ENCODE data around the gene DCDC1. TPM values are rescaled to one million over a fixed set of nuclear protein-coding genes. Genes with fewer than 3 reads are reported as not detected.

Gene DCDC1
- total RNA-seq, 1 experiment from 2014 or later: 0.22 TPM

DNA sequence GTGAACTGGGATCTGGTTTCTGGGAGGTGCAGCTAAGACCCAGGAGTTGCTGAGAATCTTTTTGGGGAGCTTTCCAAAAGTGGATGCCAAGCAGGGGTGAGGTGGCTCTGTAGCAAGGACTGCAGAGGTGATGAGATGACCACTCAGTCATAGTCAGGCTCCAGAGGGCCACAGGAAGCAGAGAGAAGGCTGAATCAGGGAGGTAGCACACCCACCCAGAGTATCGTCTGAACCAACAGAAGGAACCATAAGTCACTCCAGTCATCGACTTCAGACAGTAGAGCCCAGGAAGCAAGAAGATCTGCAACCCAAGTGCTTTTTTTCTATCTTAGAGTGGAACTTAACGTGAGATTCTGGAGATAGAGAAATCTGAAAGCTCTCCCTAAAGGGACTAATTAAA lies 447.7 kb downstream of the DCDC1 start:
- Mint-ChIP-seq H3K27me3 (ENCODE audit: low read depth) (no peaks in the 10 kb centered on the region), H3K9me3 (no peaks in the 10 kb centered on the region), H3K4me3 (no peak overlapping the region), H3K27ac (no peak overlapping the region), H3K4me1 (peaks cover 11% of the 10 kb centered on the region), H3K36me3 (no peaks in the 10 kb centered on the region)
- ATAC-seq (no peak), DNase-seq (ENCODE audit: low spot score) (no peak)
- ChIA-PET CTCF (interaction anchor here (1.1 kb wide), 1 partner anchor 39 kb away, joined by 3 read pairs; no protein-coding TSS in a partner anchor), POLR2A (no interaction called here)
- no peak for TF ChIP-seq RORB (CRISPR knock-in tag; IDR thresholded peaks at IDR 0.05)
- no peak for TF ChIP-seq ZNF121 (CRISPR knock-in tag; IDR thresholded peaks at IDR 0.05)
- no peak for TF ChIP-seq PRRX2 (CRISPR knock-in tag; IDR thresholded peaks at IDR 0.05)
- no peak for TF ChIP-seq SMAD4 (CRISPR knock-in tag; IDR thresholded peaks at IDR 0.05)
- TF ChIP-seq ZNF423 (CRISPR knock-in tag; IDR thresholded peaks at IDR 0.05): no peak
- no peak for TF ChIP-seq TEAD4 (CRISPR knock-in tag; IDR thresholded peaks at IDR 0.05)
- TF ChIP-seq ARID4B (CRISPR knock-in tag; IDR thresholded peaks at IDR 0.05; ENCODE audit: borderline replicate concordance): no peak
- TF ChIP-seq ZNF138 (CRISPR knock-in tag; conservative IDR thresholded peaks at IDR 0.05): no peak
- TF ChIP-seq SP1 (CRISPR knock-in tag; conservative IDR thresholded peaks at IDR 0.05): no peak
- TF ChIP-seq, protein P1, sequence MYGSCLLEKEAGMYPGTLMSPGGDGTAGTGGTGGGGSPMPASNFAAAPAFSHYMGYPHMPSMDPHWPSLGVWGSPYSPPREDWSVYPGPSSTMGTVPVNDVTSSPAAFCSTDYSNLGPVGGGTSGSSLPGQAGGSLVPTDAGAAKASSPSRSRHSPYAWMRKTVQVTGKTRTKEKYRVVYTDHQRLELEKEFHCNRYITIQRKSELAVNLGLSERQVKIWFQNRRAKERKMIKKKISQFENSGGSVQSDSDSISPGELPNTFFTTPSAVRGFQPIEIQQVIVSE (CRISPR knock-in tag; IDR thresholded peaks at IDR 0.05; ENCODE audit: borderline replicate concordance): no peak
- TF ChIP-seq, protein P2, sequence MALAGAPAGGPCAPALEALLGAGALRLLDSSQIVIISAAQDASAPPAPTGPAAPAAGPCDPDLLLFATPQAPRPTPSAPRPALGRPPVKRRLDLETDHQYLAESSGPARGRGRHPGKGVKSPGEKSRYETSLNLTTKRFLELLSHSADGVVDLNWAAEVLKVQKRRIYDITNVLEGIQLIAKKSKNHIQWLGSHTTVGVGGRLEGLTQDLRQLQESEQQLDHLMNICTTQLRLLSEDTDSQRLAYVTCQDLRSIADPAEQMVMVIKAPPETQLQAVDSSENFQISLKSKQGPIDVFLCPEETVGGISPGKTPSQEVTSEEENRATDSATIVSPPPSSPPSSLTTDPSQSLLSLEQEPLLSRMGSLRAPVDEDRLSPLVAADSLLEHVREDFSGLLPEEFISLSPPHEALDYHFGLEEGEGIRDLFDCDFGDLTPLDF (CRISPR knock-in tag; IDR thresholded peaks at IDR 0.05): no peak
- TF ChIP-seq, protein P3, sequence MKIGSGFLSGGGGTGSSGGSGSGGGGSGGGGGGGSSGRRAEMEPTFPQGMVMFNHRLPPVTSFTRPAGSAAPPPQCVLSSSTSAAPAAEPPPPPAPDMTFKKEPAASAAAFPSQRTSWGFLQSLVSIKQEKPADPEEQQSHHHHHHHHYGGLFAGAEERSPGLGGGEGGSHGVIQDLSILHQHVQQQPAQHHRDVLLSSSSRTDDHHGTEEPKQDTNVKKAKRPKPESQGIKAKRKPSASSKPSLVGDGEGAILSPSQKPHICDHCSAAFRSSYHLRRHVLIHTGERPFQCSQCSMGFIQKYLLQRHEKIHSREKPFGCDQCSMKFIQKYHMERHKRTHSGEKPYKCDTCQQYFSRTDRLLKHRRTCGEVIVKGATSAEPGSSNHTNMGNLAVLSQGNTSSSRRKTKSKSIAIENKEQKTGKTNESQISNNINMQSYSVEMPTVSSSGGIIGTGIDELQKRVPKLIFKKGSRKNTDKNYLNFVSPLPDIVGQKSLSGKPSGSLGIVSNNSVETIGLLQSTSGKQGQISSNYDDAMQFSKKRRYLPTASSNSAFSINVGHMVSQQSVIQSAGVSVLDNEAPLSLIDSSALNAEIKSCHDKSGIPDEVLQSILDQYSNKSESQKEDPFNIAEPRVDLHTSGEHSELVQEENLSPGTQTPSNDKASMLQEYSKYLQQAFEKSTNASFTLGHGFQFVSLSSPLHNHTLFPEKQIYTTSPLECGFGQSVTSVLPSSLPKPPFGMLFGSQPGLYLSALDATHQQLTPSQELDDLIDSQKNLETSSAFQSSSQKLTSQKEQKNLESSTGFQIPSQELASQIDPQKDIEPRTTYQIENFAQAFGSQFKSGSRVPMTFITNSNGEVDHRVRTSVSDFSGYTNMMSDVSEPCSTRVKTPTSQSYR (CRISPR knock-in tag; IDR thresholded peaks at IDR 0.05): no peak
- TF ChIP-seq TP53 (CRISPR knock-in tag; IDR thresholded peaks at IDR 0.05): no peak
- no peak for TF ChIP-seq ETV6 (CRISPR knock-in tag; IDR thresholded peaks at IDR 0.05)

DNA sequence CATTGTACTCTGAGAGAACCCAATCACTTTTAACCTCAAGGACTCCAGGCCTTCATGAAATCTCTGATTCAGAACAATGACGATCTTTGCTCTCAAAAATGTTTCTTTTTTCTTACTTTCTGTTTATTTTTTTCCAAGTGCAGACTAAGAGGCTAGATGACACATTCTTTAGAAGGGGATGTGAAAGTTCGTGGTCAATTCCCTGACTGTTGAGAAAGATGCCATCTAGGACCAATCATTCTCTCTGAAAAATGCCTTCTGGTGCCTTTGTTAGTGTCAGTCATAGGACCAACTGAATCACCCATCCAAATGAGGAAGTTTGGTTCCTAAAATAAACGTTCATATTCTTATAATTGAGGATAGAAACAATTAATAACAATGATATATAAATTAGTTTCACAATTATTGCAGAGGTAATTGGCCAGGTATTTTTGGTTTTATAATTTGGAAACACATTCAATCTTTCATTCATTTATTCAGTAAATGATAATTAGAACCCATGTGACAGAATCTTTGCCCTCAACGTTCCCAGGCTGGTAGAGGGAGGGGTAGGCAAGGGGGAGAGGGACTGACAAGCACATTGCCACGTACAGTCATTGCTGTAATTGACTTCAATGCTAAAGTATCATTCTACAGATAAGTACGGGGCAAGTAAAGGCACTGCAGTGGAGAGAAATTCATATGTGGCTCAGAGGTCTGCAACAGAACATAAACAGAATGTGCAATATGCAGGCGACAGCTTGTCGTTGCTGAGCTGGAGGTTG lies 450.0 kb downstream of the DCDC1 start:
- H3K9me3 Mint-ChIP-seq: no peaks in the 10 kb centered on the region
- no peak overlapping the region for H3K27ac Mint-ChIP-seq
- no peak overlapping the region for H3K4me3 Mint-ChIP-seq
- no peaks in the 10 kb centered on the region for H3K27me3 Mint-ChIP-seq (ENCODE audit: low read depth)
- ATAC-seq (no peak), DNase-seq (ENCODE audit: low spot score) (no peak)
- ChIA-PET CTCF (interaction anchor here (1.2 kb wide), 1 partner anchor 184 kb away, joined by 4 read pairs; no protein-coding TSS in a partner anchor), POLR2A (no interaction called here)
- H3K4me1 Mint-ChIP-seq: peaks cover 11% of the 10 kb centered on the region
- H3K36me3 Mint-ChIP-seq: no peaks in the 10 kb centered on the region
- TF ChIP-seq IRF1 (CRISPR knock-in tag; IDR thresholded peaks at IDR 0.05) (no peak), ZNF219 (CRISPR knock-in tag; IDR thresholded peaks at IDR 0.05; ENCODE audit: borderline replicate concordance) (no peak), USF1 (CRISPR knock-in tag; IDR thresholded peaks at IDR 0.05) (no peak), ZNF396 (CRISPR knock-in tag; IDR thresholded peaks at IDR 0.05; ENCODE audit: borderline replicate concordance) (no peak), USF2 (CRISPR knock-in tag; IDR thresholded peaks at IDR 0.05) (no peak)

Data from WTC11 (cell line).